Activated CD4-positive, alpha-beta T cell treated with anti-CD3 and anti-CD28 coated beads, Interleukin-2, amount 50 U/mL, for 4 hours (primary cell): Measurements from ENCODE around the gene STYXL1.
"Not testable (repeated sequence)": the region's sequence is repeated elsewhere in the genome, so short reads cannot be mapped to it uniquely, and the experiment has no call there.

Source experiments
- DNase-seq, 2 experiments: peaks; one replicate each; pipeline ENCODE4 v3.0.0-alpha.2; 2020

STYXL1 gene

GRCh38 chr7:76023002-76023401 lies 24.8 kb downstream of the STYXL1 start:
- no peak for DNase-seq

GRCh38 chr7:76022026-76022780 lies 25.6 kb downstream of the STYXL1 start:
- no peak for DNase-seq

- DNase-seq: peak; percentile 61 to 67
These were observed 27.6 kb downstream of the STYXL1 start for GRCh38 chr7:76020031-76020714.

- not testable (repeated sequence) for DNase-seq
These were observed 29.3 kb downstream of the STYXL1 start for GRCh38 chr7:76018520-76018919.

- DNase-seq: no peak
These were observed 31.4 kb downstream of the STYXL1 start for GRCh38 chr7:76016191-76016947.

GRCh38 chr7:76011442-76011861 lies 36.3 kb downstream of the STYXL1 start:
- no peak for DNase-seq

GRCh38 chr7:76009672-76010600 lies 37.9 kb downstream of the STYXL1 start:
- DNase-seq: no peak

- DNase-seq: no peak
These were observed 39.6 kb downstream of the STYXL1 start for GRCh38 chr7:76008156-76008687.

GRCh38 chr7:76005004-76005403 lies 42.8 kb downstream of the STYXL1 start:
- not testable (repeated sequence) for DNase-seq

GRCh38 chr7:76003351-76003750 lies 44.4 kb downstream of the STYXL1 start:
- no peak for DNase-seq

GRCh38 chr7:76002822-76003221 lies 45.0 kb downstream of the STYXL1 start:
- no peak for DNase-seq

- DNase-seq: no peak
These were observed 45.7 kb downstream of the STYXL1 start for GRCh38 chr7:76002139-76002538.

- no peak for DNase-seq
These were observed 47.2 kb downstream of the STYXL1 start for GRCh38 chr7:76000566-76000965.

- DNase-seq: no peak
These were observed 49.8 kb downstream of the STYXL1 start for GRCh38 chr7:75998038-75998437.

GRCh38 chr7:75996476-75996875 lies 51.3 kb downstream of the STYXL1 start:
- DNase-seq: no peak

- DNase-seq: no peak
These were observed 51.8 kb downstream of the STYXL1 start for GRCh38 chr7:75995996-75996395.

GRCh38 chr7:75995052-75995471 lies 52.7 kb downstream of the STYXL1 start:
- DNase-seq: no peak

GRCh38 chr7:75994388-75995051 lies 53.3 kb downstream of the STYXL1 start, which contains the start of gene TMEM120A:
Gene TMEM120A (minus strand): TSS chr7:75994595. CDS start chr7:75994570, 25 bp downstream.
- DNase-seq: peak; percentile 92 to 93

GRCh38 chr7:75993689-75994387 lies 54.0 kb downstream of the STYXL1 start:
- DNase-seq: no peak

GRCh38 chr7:75992083-75992755 lies 55.6 kb downstream of the STYXL1 start:
- DNase-seq: no peak
